GOT3 (cell line): ENCODE results near the gene MUC4.
"Not testable (repeated sequence)": the region's sequence is repeated elsewhere in the genome, so short reads cannot be mapped to it uniquely, and the experiment has no call there.

Experiments
- DNase-seq: peaks from one replicate; lab custom pipeline; 2025; ENCODE audit warnings: mixed read lengths; lab: John Stamatoyannopoulos, UW

The MUC4 gene

GRCh38 chr3:195760345-195761122, 51.2 kb downstream of the MUC4 start:
- no peak for DNase-seq

GRCh38 chr3:195758721-195759353, 52.9 kb downstream of the MUC4 start:
- DNase-seq: no peak

- no peak for DNase-seq
Measured at GRCh38 chr3:195757827-195758226, 53.9 kb downstream of the MUC4 start.

- no peak for DNase-seq
Measured at GRCh38 chr3:195757438-195757770, 54.3 kb downstream of the MUC4 start.

GRCh38 chr3:195755791-195756676, 55.7 kb downstream of the MUC4 start:
- no peak for DNase-seq

GRCh38 chr3:195755391-195755790, 56.3 kb downstream of the MUC4 start:
- DNase-seq: no peak

GRCh38 chr3:195754906-195755305, 56.8 kb downstream of the MUC4 start:
- no peak for DNase-seq

GRCh38 chr3:195754141-195754540, 57.6 kb downstream of the MUC4 start:
- no peak for DNase-seq

GRCh38 chr3:195753581-195753980, 58.1 kb downstream of the MUC4 start:
- no peak for DNase-seq

- DNase-seq: no peak
Measured at GRCh38 chr3:195752546-195753331, 59.0 kb downstream of the MUC4 start.

GRCh38 chr3:195752066-195752465, 59.7 kb downstream of the MUC4 start:
- DNase-seq: no peak

- DNase-seq: no peak
Measured at GRCh38 chr3:195751560-195751959, 60.2 kb downstream of the MUC4 start.

GRCh38 chr3:195750797-195751520, 60.8 kb downstream of the MUC4 start:
- DNase-seq: no peak

- DNase-seq: not testable (repeated sequence)
Measured at GRCh38 chr3:195749101-195749500, 62.6 kb downstream of the MUC4 start.

- no peak for DNase-seq
Measured at GRCh38 chr3:195748661-195749060, 63.1 kb downstream of the MUC4 start.

- no peak for DNase-seq
Measured at GRCh38 chr3:195746751-195747150, 65.0 kb downstream of the MUC4 start.

GRCh38 chr3:195746346-195746745, 65.4 kb downstream of the MUC4 start:
- no peak for DNase-seq

GRCh38 chr3:195744437-195744836, 67.3 kb downstream of the MUC4 start:
- DNase-seq: no peak

- DNase-seq: no peak
Measured at GRCh38 chr3:195739561-195740111, 72.1 kb downstream of the MUC4 start.

- DNase-seq: no peak
Measured at GRCh38 chr3:195738274-195739044, 73.3 kb downstream of the MUC4 start.
